ENCODE data around the gene ZNF480. TPM values are rescaled to one million over a fixed set of nuclear protein-coding genes. Genes with fewer than 3 reads are reported as not detected.

The ZNF480 gene
- total and polyA plus RNA-seq, 2 of the 13 experiments (the other 11 are each of a cell fraction or from before 2014, with no cell fraction given) = 2.1 to 9.6 TPM

DNA sequence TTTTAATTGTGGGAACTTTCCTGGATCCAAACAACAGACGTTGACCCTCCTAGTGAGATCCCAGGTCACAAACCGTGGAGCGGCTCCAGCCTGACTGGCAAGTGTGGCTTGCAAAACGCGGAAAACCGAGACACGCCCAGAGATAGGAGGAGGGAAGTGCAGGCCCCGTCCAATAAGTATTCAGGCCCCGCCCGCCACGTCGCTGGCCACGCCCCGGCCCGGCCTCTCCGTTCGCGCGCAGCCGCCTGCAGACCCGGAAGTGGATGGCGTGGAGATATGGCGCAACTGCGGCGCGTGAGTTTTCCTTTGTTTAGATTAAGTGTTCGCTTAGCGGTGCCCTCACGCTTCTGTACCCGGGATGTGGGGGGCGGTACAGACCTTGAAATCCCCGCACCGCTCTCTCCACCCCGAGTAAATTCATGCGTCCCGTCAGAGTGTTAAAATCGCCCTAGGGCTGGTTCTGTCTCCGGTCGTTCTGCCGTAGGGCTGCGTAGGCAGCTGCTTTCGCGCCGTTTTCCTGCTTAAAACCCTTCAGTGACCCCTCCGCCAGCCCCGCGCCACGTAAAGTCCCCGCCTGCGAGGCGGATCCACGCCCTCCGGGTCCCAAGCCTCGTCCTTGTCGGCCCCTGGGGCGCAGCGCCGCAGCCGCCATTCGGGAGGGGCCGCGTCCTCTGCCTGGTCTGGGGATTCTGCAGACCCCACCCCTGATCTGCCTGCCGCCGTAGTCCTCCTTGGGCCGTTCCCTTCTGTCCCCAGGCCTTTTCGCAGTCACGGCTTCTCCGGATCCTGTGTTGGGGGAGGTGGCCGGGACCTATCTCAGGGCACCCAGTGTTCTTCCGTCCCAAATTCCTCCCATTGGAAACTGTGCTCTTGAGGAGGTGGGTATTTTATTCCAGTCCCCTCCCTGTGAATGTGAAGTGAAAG lies 27.4 kb upstream of the ZNF480 start, which contains the start of gene ZNF766 (continued):
- TF ChIP-seq ZNF652 (CRISPR knock-in tag; IDR thresholded peaks at IDR 0.05; ENCODE audit: borderline replicate concordance, low read depth) (no peak), NR2F6 (IDR thresholded peaks at IDR 0.05) (no peak), NR2F6 (CRISPR knock-in tag; IDR thresholded peaks at IDR 0.05) (peak; percentile 11; the same call in 1 of the 2 replicates), PAWR (CRISPR knock-in tag; IDR thresholded peaks at IDR 0.05; ENCODE audit: borderline replicate concordance) (0 out of 2 replicates have a peak, but pooled peaks have one; percentile 32), JDP2 (CRISPR knock-in tag; IDR thresholded peaks at IDR 0.05; ENCODE audit: borderline replicate concordance) (no peak), USF2 (IDR thresholded peaks at IDR 0.05; ENCODE audit: low read depth, low read length) (no peak), USF2 (CRISPR knock-in tag; IDR thresholded peaks at IDR 0.05; ENCODE audit: borderline replicate concordance) (no peak), HNF1A (IDR thresholded peaks at IDR 0.05; ENCODE audit: low read depth) (no peak), HNF1A (CRISPR knock-in tag; IDR thresholded peaks at IDR 0.05; ENCODE audit: borderline replicate concordance) (peak; percentile 73), PRDM10 (CRISPR knock-in tag; IDR thresholded peaks at IDR 0.05; ENCODE audit: low read depth) (no peak), SMC3 (IDR thresholded peaks at IDR 0.05; ENCODE audit: low read length) (no peak; the same call in 1 of the 2 replicates), ZFP90 (CRISPR knock-in tag; IDR thresholded peaks at IDR 0.05; ENCODE audit: borderline replicate concordance) (no peak), ATF6 (CRISPR knock-in tag; conservative IDR thresholded peaks at IDR 0.05) (no peak)
- TF ChIP-seq, protein P1, sequence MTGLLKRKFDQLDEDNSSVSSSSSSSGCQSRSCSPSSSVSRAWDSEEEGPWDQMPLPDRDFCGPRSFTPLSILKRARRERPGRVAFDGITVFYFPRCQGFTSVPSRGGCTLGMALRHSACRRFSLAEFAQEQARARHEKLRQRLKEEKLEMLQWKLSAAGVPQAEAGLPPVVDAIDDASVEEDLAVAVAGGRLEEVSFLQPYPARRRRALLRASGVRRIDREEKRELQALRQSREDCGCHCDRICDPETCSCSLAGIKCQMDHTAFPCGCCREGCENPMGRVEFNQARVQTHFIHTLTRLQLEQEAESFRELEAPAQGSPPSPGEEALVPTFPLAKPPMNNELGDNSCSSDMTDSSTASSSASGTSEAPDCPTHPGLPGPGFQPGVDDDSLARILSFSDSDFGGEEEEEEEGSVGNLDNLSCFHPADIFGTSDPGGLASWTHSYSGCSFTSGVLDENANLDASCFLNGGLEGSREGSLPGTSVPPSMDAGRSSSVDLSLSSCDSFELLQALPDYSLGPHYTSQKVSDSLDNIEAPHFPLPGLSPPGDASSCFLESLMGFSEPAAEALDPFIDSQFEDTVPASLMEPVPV (CRISPR knock-in tag; IDR thresholded peaks at IDR 0.05) = no peak; the same call in 1 of the 2 replicates

Measured in HepG2 (cell line).